ENCODE data around the gene NCL.

The NCL gene

DNA sequence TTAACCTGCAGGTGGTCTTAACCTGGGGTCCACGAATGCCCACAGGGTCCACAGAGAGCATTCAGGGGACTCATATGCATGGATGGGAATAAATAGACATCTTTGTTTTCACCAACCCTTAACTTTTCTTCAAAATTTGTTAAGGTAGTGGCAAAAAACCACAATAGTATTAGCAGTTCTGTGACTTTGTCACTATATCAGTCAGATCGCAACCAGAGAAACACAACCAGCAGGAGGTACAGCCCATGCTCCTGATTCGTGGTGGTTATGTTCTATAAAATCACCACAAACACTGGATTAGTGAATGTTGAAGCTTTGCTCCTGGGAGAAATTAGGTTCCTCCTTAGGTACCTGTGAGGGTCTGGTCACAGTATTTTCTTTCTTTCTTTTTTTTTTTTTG lies 37.2 kb downstream of the NCL start:
- TF ChIP-seq, protein P1, sequence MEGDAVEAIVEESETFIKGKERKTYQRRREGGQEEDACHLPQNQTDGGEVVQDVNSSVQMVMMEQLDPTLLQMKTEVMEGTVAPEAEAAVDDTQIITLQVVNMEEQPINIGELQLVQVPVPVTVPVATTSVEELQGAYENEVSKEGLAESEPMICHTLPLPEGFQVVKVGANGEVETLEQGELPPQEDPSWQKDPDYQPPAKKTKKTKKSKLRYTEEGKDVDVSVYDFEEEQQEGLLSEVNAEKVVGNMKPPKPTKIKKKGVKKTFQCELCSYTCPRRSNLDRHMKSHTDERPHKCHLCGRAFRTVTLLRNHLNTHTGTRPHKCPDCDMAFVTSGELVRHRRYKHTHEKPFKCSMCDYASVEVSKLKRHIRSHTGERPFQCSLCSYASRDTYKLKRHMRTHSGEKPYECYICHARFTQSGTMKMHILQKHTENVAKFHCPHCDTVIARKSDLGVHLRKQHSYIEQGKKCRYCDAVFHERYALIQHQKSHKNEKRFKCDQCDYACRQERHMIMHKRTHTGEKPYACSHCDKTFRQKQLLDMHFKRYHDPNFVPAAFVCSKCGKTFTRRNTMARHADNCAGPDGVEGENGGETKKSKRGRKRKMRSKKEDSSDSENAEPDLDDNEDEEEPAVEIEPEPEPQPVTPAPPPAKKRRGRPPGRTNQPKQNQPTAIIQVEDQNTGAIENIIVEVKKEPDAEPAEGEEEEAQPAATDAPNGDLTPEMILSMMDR (IDR thresholded peaks at IDR 0.05; ENCODE audit: low read depth, low read length), result no peak
- in situ Hi-C loops (cut with HindIII; ENCODE audit: low sequenced_read_pairs), result no loop called here
- H3K4me3 ChIP-seq (ENCODE audit: low read depth, low read length), result no peak overlapping the region
- no peak for DNase-seq (ENCODE audit: low read depth, low spot score)

DNA sequence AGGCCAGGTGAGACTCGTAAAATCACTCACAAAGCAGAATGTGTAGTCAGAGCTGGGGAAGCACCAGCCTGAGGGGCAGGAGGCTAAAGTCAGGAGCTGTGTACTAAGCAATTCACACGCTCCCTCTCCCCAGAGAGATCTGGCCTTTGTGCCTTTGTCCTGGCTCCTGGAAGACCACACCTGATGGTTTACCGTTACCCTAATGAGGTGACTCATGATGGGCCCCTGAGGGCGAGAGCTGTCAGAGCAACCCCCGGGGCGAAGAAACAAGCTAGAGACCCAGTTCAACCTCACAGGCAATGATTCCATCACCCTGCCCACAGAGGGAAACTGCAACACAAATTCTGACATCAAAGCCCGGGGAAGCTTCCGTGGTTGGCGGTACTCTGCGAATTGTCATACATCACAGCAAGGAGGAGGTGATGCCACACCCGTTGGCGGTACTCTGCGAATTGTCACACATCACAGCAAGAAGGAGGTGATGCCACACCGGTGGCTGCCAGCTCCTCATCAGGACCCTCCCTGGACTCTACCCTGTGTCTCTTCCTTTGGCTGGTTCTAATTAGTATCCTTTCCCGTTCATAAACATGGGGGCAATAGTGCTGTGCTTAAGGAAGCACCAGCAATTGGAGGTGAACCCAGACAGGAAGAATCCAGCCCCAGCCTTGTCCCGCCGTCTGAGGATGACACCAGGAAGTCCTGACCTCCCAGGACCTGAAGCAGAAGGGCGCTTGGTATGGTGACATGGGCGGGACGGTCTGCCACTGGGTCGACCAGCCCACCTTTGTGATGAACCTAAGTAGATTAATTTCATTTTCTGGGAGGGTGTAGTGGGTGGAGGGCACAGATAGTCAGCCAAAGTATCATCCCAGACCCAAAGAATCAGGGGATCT lies 38.2 kb downstream of the NCL start:
- in situ Hi-C loops (cut with HindIII; ENCODE audit: low sequenced_read_pairs), result no loop called here
- DNase-seq (ENCODE audit: low read depth, low spot score), result no peak
- TF ChIP-seq, protein P1 (IDR thresholded peaks at IDR 0.05; ENCODE audit: low read depth, low read length), result no peak
- H3K4me3 ChIP-seq (ENCODE audit: low read depth, low read length), result no peak overlapping the region

DNA sequence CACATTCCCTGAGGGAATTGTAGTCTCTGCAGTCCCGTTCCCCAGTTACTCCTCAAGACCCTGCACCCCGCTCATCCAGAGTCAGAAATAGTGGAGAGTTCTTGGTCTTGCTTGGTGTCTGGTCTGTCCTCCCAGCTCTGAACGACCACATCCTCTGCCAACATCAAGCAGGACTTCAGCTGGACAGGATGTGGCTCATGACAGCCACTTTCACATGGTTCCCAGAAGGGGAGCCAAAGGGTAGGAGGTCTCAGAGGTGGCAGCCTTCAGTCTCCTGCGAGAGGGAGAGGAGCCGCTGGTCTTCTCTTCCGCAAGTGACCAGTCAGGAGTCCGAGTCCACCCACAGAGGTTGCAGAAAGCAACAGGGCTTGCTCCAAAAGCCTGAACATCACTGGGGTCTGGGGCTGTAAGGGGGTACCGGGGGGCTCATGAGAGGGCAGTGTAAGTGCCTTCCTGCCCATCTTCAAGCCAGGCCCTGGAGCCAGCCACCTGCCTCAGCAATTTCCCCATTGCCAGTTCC lies 38.9 kb downstream of the NCL start:
- TF ChIP-seq, protein P1 (IDR thresholded peaks at IDR 0.05; ENCODE audit: low read depth, low read length), result no peak
- in situ Hi-C loops (cut with HindIII; ENCODE audit: low sequenced_read_pairs), result no loop called here
- H3K4me3 ChIP-seq (ENCODE audit: low read depth, low read length), result no peak overlapping the region
- no peak for DNase-seq (ENCODE audit: low read depth, low spot score)

DNA sequence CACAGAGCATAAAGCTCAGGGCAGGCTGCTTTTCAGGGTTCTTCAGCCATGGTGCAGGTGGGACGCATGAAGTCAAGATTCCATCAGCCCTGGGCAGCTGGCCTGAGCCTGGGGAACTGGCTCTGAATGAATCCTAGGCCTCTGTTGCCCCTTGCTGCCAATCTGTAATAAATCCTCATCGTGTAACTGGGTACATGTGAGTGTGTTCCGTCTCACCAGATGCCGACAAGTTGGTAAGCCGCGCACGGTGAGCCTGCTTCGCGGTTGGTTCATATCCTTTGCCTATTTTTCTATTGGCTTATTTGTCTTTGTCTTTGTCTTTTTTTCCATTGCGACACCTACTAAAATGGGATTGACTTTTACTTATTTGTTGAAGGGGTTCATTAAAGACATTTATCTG lies 41.1 kb downstream of the NCL start:
- TF ChIP-seq, protein P1 (IDR thresholded peaks at IDR 0.05; ENCODE audit: low read depth, low read length), result no peak
- in situ Hi-C loops (cut with HindIII; ENCODE audit: low sequenced_read_pairs), result no loop called here
- no peak overlapping the region for H3K4me3 ChIP-seq (ENCODE audit: low read depth, low read length)
- DNase-seq (ENCODE audit: low read depth, low spot score), result no peak

DNA sequence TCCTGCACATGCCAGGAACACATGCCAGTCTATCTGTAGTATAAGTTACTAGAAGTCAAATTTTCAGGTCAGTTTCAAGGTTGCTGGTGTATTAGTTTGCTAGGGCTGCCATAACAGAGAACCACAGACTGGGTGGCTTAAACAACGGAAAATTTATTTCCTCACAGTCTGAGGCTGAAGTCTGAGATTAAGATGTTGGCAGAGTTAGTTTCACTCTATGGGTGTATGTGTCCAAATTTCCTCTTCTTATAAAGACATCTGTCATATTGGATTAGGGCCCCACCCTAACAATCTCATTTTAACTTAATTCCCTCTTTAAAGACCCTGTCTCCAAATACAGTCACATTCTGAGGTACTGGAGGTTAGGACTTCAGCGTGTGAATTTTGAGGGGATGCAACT lies 42.2 kb downstream of the NCL start:
- no peak for DNase-seq (ENCODE audit: low read depth, low spot score)
- in situ Hi-C loops (cut with HindIII; ENCODE audit: low sequenced_read_pairs), result no loop called here
- no peak overlapping the region for H3K4me3 ChIP-seq (ENCODE audit: low read depth, low read length)
- TF ChIP-seq, protein P1 (IDR thresholded peaks at IDR 0.05; ENCODE audit: low read depth, low read length), result no peak

DNA sequence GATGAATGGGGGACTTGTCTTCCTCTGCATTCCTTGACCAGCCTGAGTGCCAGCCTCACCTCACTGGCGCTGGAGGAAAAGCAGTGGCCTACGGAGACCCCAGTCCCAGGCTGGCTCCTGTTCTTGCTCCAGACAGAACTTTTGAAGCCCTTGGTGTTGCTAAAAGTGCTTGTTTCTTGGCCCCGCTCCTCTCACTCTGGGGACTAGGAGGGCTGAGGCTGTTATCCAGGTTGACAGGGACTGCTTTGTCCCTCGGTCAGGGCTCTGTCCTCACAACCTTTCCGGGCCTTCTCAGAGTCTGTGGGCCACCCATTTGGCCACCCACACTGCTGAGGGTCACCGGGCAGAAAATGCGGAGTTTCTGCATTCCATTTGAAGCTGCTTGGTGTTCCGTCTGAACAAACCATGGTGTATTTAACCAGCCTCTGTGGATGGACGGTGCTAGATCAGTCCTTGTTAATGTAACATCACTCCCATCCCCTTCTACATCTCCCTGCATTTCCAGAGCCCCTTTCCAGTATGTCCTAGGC lies 43.2 kb downstream of the NCL start:
- no peak overlapping the region for H3K4me3 ChIP-seq (ENCODE audit: low read depth, low read length)
- no peak for DNase-seq (ENCODE audit: low read depth, low spot score)
- TF ChIP-seq, protein P1 (IDR thresholded peaks at IDR 0.05; ENCODE audit: low read depth, low read length), result no peak
- in situ Hi-C loops (cut with HindIII; ENCODE audit: low sequenced_read_pairs), result no loop called here

Data from astrocyte of the spinal cord (primary cell).